Kidney epithelial cell (primary cell): ENCODE measurements around the gene SPSB3. TPM values are rescaled to one million over a fixed set of nuclear protein-coding genes. Genes with fewer than 3 reads are reported as not detected.
A peak's percentile ranks its signal among the peaks of the same experiment; 100 is the strongest.

Source experiments
- DNase-seq: peaks from one replicate; pipeline ENCODE4 v3.0.0-alpha.2; 2010; ENCODE audit warnings: low read depth
- H3K27me3 ChIP-seq: 2 replicates; pipeline ENCODE4 v1.6.0; 2011; ENCODE audit warnings: low read length; ENCODE audit not compliant: control insufficient read depth, insufficient read depth
- H3K36me3 ChIP-seq: 2 replicates; pipeline ENCODE4 v1.5.1; 2011; ENCODE audit warnings: low read length; ENCODE audit not compliant: control insufficient read depth, insufficient read depth
- H3K4me3 ChIP-seq: 2 replicates; pipeline ENCODE4 v1.5.1; 2011; ENCODE audit warnings: low read depth, mild to moderate bottlenecking, control low read depth, low read length
- CTCF ChIP-seq: IDR thresholded peaks from 2 replicates; pipeline ENCODE4 v1.5.1; 2011; ENCODE audit warnings: mild to moderate bottlenecking, moderate library complexity, low read length, control low read depth, inconsistent platforms; ENCODE audit not compliant: insufficient read depth, poor library complexity, severe bottlenecking
- total RNA-seq: library from RNA; depleted of rRNA; stranded (reverse); fragments of >200 nt; gene quantifications from 2 replicates; pipeline ENCODE4 v1.2.3, GENCODE V29; 2015

The SPSB3 gene
- 60.6 and 78.2 TPM in 2 replicates for total RNA-seq

GRCh38 chr16:1782408-1783264, at the start of gene SPSB3, which contains the start of gene NUBP2:
Gene SPSB3, minus strand, starts transcription at chr16:1782571. Its CDS starts 1,088 bp downstream, at chr16:1781483.
Gene NUBP2, plus strand, starts transcription at chr16:1782960. Its CDS starts 61 bp downstream, at chr16:1783021.
- peak; percentile 100 for DNase-seq
- Histone ChIP-seq H3K27me3 (no peaks in the 10 kb centered on the region), H3K36me3 (no peaks in the 10 kb centered on the region), H3K4me3 (peak within 1 kb of the TSS; percentile 82)
- TF ChIP-seq CTCF: no peak

DNA sequence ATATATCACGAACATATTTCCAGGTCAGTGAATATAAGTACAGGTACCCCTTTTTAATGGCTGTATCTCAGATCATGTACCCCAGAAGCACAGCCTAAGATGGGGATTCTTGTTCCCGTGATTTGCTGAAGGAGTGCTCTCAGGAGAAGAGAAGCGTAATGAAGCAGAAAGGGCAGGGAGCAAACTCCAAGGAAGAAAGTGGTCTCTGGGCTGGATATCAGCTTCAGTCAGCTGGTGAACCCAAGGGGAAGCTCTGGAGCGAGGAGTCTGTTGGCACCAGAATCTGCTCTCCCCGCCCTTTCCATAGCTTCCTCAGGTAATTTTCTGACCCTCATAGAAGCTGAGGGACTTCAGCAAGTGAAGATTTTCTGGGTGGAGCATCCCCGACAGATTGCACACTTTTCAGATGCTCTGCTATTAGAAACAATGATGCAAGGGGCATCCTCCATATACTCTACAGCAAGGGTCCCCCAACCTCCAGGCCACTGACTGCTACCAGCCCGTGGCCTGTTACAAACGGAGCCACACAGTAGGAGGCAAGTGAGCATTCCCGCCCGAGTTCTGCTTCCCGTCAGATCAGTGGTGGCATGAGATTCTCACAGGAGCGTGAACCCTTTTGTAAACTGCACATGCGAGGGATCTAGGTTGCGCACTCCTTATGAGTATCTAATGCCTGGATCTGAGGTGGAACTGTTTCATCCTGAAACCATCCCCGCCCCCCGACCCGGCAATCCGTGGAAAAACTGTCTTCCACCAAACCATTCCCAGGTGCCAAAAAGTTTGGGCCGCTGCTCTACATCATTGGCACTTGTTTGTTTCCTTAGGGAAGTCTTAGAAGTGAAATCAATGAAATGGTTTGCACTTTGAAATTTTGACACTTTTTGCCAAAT, 49.1 kb upstream of the SPSB3 start:
- H3K4me3 ChIP-seq: no peak overlapping the region
- no peaks in the 10 kb centered on the region for H3K27me3 ChIP-seq
- DNase-seq: no peak
- no peak for TF ChIP-seq CTCF
- H3K36me3 ChIP-seq: no peaks in the 10 kb centered on the region

GRCh38 chr16:1830213-1830612, 47.8 kb upstream of the SPSB3 start:
- Histone ChIP-seq H3K36me3 (no peaks in the 10 kb centered on the region), H3K27me3 (no peaks in the 10 kb centered on the region), H3K4me3 (no peak overlapping the region)
- DNase-seq: no peak
- TF ChIP-seq CTCF: no peak

DNA sequence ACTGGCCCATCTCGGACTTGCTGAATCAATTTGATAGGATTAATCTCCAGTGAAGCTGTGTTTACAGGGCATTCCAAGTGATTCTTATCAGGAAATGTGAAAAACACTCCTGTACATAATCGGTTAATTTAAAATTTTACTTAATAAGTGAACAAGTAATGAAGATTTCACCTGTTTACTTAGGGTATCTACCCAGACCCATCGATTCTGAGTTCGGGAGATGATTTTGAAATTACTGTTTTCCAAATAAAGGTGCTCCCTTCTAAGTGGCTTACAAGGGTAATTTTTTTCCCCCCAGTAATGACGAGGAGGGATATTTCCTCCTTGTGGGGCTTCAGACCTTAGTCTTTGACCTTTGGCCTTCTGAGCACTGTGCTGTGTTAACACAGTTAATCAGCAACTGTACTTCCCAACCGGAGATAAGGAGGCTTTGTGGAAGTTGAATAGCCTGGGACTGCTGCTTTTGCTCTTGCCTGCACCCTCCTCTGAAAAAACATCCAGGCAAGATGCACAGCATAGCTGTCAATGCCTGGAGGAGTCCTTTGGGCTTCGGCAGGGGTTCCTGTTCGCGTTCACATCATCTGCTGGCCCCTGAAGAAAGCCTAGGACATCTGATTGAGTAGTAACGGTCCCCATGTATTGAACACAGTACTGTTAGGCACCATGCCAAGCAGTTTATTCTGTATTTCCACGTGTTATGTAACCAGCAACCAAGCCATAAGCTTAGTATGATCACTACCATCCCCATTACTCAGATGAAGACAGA, 46.5 kb upstream of the SPSB3 start:
- no peaks in the 10 kb centered on the region for H3K27me3 ChIP-seq
- no peaks in the 10 kb centered on the region for H3K36me3 ChIP-seq
- no peak for DNase-seq
- TF ChIP-seq CTCF: no peak
- H3K4me3 ChIP-seq: peak overlapping the region; percentile 94

DNA sequence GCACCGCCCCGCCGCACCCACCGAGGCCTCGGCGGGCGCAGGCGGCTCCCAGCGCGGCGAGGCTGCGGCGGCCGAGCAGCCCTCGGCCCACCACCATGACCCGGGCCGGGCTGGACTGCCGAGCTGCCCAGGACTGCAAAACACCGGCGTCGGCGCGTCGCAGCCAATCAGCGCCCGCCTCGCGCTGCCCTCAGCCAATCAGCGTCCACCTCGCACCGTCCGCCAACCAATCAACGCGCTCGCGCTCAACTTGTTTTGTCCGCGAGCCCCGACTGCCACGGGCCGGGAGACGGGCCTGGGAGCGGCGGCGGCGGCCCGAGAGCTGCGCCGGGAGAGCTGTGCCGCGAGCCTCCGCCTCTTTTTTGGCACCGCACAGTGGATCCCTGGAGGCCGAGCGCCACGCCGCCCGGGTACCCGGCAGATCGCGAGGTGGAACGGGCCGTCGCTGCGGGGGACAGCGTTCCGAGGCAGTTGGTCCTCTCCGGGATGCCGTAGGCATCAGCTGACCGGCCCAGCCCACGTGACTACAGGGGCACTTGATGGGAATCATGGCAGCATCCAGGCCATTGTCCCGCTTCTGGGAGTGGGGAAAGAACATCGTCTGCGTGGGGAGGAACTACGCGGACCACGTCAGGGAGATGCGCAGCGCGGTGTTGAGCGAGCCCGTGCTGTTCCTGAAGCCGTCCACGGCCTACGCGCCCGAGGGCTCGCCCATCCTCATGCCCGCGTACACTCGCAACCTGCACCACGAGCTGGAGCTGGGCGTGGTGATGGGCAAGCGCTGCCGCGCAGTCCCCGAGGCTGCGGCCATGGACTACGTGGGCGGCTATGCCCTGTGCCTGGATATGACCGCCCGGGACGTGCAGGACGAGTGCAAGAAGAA, 44.6 kb upstream of the SPSB3 start, which contains the start of the genes FAHD1 and HAGH:
FAHD1 (plus strand) TSS at position 516 of the 883 bp plus-strand sequence; CDS start at position 549, 33 bp downstream.
HAGH (minus strand) TSS at position 135 of the 883 bp plus-strand sequence; CDS start at position 97, 38 bp downstream.
- H3K36me3 ChIP-seq: no peaks in the 10 kb centered on the region
- no peak for TF ChIP-seq CTCF
- H3K4me3 ChIP-seq: peak within 1 kb of the TSS; percentile 94
- no peaks in the 10 kb centered on the region for H3K27me3 ChIP-seq
- peak; percentile 67 for DNase-seq
